GM19239 (cell line): Measurements from ENCODE around the gene STH.
A peak's percentile ranks its signal among the peaks of the same experiment; 100 is the strongest.

ENCODE experiments used
- DNase-seq: peaks from one replicate; pipeline ENCODE4 v3.0.0; 2011; ENCODE audit warnings: low spot score; ENCODE audit not compliant: insufficient read length
- FAIRE-seq: peaks from 2 replicates; lab custom pipeline; 2011; peaks lifted over from hg19 to GRCh38; lab: Jason Lieb, UNC

Gene STH

DNA sequence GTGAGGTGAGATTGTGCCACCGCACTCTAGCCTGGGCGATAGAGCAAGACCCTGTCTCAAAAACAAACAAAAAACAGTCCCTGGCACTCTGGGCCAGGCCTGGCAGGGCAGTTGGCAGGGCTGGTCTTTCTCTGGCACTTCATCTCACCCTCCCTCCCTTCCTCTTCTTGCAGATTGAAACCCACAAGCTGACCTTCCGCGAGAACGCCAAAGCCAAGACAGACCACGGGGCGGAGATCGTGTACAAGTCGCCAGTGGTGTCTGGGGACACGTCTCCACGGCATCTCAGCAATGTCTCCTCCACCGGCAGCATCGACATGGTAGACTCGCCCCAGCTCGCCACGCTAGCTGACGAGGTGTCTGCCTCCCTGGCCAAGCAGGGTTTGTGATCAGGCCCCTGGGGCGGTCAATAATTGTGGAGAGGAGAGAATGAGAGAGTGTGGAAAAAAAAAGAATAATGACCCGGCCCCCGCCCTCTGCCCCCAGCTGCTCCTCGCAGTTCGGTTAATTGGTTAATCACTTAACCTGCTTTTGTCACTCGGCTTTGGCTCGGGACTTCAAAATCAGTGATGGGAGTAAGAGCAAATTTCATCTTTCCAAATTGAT lies 24.8 kb downstream of the STH start:
- DNase-seq (no peak), FAIRE-seq (no peak)

DNA sequence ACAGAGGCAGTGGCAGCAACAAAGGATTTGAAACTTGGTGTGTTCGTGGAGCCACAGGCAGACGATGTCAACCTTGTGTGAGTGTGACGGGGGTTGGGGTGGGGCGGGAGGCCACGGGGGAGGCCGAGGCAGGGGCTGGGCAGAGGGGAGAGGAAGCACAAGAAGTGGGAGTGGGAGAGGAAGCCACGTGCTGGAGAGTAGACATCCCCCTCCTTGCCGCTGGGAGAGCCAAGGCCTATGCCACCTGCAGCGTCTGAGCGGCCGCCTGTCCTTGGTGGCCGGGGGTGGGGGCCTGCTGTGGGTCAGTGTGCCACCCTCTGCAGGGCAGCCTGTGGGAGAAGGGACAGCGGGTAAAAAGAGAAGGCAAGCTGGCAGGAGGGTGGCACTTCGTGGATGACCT lies 25.5 kb downstream of the STH start:
- DNase-seq = no peak
- FAIRE-seq = no peak

DNA sequence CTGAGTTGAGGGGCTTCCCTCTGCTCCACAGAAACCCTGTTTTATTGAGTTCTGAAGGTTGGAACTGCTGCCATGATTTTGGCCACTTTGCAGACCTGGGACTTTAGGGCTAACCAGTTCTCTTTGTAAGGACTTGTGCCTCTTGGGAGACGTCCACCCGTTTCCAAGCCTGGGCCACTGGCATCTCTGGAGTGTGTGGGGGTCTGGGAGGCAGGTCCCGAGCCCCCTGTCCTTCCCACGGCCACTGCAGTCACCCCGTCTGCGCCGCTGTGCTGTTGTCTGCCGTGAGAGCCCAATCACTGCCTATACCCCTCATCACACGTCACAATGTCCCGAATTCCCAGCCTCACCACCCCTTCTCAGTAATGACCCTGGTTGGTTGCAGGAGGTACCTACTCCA lies 26.0 kb downstream of the STH start:
- DNase-seq (no peak), FAIRE-seq (no peak)

DNA sequence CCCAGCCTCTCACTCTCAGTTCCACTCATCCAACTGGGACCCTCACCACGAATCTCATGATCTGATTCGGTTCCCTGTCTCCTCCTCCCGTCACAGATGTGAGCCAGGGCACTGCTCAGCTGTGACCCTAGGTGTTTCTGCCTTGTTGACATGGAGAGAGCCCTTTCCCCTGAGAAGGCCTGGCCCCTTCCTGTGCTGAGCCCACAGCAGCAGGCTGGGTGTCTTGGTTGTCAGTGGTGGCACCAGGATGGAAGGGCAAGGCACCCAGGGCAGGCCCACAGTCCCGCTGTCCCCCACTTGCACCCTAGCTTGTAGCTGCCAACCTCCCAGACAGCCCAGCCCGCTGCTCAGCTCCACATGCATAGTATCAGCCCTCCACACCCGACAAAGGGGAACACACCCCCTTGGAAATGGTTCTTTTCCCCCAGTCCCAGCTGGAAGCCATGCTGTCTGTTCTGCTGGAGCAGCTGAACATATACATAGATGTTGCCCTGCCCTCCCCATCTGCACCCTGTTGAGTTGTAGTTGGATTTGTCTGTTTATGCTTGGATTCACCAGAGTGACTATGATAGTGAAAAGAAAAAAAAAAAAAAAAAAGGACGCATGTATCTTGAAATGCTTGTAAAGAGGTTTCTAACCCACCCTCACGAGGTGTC lies 26.6 kb downstream of the STH start:
- DNase-seq (no peak), FAIRE-seq (no peak)

DNA sequence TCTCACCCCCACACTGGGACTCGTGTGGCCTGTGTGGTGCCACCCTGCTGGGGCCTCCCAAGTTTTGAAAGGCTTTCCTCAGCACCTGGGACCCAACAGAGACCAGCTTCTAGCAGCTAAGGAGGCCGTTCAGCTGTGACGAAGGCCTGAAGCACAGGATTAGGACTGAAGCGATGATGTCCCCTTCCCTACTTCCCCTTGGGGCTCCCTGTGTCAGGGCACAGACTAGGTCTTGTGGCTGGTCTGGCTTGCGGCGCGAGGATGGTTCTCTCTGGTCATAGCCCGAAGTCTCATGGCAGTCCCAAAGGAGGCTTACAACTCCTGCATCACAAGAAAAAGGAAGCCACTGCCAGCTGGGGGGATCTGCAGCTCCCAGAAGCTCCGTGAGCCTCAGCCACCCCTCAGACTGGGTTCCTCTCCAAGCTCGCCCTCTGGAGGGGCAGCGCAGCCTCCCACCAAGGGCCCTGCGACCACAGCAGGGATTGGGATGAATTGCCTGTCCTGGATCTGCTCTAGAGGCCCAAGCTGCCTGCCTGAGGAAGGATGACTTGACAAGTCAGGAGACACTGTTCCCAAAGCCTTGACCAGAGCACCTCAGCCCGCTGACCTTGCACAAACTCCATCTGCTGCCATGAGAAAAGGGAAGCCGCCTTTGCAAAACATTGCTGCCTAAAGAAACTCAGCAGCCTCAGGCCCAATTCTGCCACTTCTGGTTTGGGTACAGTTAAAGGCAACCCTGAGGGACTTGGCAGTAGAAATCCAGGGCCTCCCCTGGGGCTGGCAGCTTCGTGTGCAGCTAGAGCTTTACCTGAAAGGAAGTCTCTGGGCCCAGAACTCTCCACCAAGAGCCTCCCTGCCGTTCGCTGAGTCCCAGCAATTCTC lies 27.4 kb downstream of the STH start:
- FAIRE-seq (no peak), DNase-seq (no peak)

DNA sequence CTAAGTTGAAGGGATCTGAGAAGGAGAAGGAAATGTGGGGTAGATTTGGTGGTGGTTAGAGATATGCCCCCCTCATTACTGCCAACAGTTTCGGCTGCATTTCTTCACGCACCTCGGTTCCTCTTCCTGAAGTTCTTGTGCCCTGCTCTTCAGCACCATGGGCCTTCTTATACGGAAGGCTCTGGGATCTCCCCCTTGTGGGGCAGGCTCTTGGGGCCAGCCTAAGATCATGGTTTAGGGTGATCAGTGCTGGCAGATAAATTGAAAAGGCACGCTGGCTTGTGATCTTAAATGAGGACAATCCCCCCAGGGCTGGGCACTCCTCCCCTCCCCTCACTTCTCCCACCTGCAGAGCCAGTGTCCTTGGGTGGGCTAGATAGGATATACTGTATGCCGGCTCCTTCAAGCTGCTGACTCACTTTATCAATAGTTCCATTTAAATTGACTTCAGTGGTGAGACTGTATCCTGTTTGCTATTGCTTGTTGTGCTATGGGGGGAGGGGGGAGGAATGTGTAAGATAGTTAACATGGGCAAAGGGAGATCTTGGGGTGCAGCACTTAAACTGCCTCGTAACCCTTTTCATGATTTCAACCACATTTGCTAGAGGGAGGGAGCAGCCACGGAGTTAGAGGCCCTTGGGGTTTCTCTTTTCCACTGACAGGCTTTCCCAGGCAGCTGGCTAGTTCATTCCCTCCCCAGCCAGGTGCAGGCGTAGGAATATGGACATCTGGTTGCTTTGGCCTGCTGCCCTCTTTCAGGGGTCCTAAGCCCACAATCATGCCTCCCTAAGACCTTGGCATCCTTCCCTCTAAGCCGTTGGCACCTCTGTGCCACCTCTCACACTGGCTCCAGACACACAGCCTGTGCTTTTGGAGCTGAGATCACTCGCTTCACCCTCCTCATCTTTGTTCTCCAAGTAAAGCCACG lies 28.3 kb downstream of the STH start:
- DNase-seq = no peak
- no peak for FAIRE-seq

DNA sequence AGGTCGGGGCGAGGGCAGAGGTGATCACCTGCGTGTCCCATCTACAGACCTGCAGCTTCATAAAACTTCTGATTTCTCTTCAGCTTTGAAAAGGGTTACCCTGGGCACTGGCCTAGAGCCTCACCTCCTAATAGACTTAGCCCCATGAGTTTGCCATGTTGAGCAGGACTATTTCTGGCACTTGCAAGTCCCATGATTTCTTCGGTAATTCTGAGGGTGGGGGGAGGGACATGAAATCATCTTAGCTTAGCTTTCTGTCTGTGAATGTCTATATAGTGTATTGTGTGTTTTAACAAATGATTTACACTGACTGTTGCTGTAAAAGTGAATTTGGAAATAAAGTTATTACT lies 28.9 kb downstream of the STH start:
- FAIRE-seq (no peak), DNase-seq (no peak)

DNA sequence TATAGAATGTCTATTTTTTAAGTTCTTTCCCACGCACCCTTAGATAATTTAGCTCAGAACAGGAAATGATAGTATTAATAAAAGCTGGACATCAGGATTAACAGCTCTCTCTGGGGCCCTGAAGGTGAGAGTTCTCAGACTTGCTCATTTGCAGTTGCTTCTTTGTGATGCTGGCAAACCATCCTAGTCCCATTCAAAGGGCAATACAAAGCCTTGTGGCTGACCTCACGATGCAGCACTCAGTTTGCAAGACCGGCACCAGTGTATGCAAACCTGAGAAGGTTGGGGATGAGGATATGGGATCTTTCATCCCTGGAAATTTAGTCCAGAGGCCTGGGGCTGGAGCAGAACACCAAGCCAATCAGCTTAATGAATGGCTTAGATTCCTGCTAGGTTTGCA lies 29.3 kb downstream of the STH start:
- FAIRE-seq (no peak), DNase-seq (no peak)

DNA sequence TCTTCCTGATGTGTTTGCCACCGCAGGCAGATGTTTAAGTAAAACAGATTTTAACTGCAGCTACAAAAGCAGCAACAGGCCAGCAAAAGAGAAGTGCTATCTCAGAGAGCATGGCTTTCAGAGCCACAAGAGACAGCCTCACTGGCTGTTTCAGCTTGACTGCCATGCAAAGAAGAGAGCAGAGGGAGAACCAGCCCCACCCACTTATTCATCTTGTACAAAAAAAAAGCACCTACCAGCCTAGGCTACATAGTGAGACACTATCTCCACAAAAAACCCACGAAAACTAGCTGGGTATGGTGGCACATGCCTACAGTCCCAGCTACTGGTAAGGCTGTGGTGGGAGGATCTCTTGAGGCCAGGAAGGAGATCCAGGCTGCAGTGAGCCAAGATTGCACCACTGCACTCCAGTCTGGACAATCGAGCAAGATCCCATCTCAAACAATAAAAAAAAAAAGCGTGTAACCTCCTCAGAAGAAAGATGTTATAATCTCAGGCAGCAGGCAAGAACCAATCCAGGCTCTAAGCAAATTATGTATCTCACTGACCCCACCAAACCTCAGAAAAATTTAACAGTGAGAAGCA lies 30.0 kb downstream of the STH start:
- FAIRE-seq = no peak

DNA sequence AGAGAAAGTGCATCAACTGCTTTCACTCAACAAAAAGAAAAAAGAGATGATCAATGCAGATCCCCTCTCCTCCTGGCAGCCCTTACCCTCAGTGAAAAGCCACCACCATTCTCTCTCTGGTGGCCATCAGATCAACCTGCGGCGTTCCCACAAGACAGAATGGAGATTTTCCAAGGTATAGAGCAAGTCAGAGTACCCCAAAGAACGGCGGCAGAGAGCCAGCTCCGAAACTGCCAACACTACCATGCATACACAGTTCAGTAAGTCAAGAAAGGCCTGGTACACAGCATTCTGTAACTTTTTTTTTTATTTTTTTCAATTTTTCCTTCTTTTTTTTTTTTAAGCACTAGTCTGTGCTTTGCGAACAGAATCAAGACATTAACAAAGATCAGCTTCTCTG lies 30.6 kb downstream of the STH start:
- FAIRE-seq = no peak
- DNase-seq = no peak

More for the DNA sequence above, 30.0 kb downstream of the STH start:
- no peak for DNase-seq

DNA sequence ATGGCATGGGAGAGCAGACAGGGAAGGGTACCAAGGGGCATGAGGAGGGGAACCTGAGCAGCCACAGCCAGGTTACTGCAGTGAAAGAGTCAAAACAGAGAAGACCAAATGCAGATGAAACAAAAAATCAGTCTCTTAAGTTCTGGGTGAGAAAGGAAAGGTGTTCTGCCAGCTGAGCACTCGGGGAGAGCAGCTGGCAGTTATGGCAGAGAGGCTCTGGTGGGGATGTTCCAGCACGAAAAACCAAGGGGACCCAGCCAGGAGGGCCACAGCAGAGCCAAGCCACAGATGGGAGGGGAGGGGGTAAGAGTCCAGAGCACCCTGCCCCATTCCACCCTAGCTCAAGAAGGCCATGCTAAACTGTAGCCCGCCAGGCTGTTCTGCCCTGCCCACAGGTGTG lies 31.7 kb downstream of the STH start:
- FAIRE-seq (no peak), DNase-seq (no peak)

DNA sequence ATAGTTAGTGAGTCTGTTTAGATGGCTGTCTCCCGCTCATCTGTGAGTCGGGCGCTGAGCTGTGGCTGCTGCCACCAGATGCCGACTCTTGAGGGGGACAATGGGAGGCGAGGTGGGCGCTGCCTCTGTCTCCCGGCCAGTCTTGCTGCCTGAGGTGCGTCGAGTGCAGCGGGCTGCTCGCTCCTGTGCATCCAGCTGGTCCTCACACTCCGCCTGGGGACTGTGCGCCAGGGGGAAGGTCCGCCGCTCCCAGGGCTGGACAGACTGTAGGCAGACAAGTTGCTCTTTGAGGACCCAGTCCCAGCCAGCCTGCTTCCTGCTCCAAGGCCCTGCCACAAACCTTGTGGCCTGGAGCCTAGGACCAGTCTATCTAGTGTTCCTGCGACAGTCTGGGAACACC lies 32.4 kb downstream of the STH start:
- DNase-seq (no peak), FAIRE-seq (no peak)

DNA sequence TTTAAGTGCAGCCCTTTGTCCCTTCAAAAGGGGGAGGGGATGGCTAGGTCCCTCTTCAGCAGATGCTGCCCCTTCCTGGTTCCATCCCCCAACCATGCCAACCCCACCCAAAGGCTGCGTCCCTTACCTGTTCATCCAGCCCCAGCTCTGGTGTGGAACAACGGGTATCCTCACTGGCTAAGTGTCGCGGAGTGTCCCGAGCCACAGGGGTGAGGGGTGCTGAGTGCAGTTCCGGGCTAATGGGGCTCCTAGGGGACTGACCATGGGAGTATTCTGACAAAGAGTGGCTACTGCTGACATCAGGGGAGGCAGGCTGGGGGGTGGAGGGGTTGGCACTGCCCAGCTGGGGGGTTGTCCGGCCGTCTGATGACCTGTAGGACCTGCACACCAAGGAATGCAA lies 32.9 kb downstream of the STH start:
- DNase-seq (no peak), FAIRE-seq (no peak)

DNA sequence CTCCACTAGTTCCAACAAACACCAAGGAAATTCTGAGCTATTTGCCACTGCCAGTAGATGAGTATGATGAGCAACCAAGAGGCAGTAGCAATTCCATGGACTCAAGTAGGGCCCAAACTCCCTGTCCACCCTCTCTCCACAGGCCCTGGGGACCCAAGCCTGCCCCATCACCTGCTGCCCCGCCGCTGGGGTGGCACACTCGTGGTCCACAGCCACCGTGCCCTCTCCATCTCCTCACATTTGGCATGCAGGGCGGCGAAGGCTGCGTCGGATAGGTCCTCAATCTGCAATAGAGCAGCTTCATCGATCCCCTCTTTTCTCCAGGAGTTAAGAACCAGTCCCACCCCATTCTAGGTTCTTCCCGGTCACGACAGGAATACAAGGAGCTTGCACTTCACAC lies 33.9 kb downstream of the STH start:
- FAIRE-seq (no peak), DNase-seq (no peak)

DNA sequence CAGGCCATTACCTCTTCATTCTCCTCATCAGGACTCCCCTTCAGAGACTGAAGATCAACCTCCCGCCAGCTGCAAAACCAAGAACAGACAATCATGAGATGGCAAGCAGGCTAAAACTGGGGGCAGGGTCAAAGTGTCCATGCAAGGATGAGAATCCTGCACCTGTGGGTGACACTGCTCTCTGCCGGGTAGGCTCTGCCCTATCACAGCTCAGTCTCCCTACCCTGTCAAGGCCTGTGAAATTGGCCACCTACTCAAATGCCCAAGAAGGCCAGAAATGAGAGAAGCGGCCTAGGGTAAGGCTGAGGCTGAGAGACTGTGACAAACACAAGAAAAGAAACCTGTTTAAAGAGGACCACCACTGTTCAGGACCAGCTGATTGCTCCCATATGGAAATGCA lies 34.3 kb downstream of the STH start:
- FAIRE-seq (no peak), DNase-seq (no peak)

DNA sequence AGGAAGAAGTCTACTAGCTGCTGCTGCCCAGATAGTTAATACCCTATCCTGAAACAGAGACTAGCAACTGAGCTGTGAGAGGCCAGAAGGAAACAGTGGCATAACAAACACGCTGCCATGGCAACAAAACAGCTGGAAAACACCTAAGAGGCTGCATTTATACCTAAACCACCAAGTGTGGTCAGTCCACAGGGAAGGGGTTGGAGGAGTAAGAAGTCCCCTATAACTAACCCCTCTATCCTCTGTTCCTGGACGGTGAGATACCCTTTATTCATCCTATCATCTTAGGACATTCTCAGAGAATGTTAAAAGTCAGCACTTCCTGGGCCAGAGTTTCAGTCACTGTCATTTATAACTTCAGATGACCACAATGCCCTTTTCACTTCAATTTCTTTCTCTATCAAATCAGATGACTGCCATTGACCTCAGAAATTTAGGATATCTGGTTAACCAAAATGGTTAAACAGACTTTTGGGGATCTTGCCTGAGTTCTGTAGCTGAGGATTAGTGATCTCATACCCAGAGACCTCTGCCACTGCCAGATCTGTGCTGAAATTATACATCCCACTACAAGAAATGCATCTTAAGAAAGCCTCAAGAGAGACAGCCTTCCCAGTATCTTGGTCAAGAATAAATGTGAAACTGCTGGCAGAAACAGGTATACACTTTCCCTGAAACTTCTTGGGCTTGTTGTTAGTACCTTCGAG lies 36.2 kb downstream of the STH start:
- DNase-seq = peak; percentile 35
- FAIRE-seq = peak; percentile 89

DNA sequence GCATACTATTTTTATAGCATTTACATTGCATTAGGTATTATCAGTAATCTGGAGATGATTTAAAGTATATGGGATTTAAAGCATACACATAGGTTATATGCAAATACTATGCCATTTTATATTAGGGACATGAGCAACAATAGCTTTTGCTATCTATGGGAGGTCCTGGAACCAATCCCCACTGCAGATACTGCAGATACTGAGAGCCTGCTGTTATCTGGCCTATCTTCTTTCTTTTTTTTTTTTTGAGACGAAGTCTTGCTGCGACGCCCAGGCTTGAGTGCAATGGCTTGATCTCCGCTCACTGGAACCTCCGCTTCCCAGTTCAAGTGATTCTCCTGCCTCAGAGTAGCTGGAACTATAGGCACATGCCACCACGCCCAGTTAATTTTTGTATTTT lies 37.4 kb downstream of the STH start:
- DNase-seq (no peak), FAIRE-seq (no peak)

DNA sequence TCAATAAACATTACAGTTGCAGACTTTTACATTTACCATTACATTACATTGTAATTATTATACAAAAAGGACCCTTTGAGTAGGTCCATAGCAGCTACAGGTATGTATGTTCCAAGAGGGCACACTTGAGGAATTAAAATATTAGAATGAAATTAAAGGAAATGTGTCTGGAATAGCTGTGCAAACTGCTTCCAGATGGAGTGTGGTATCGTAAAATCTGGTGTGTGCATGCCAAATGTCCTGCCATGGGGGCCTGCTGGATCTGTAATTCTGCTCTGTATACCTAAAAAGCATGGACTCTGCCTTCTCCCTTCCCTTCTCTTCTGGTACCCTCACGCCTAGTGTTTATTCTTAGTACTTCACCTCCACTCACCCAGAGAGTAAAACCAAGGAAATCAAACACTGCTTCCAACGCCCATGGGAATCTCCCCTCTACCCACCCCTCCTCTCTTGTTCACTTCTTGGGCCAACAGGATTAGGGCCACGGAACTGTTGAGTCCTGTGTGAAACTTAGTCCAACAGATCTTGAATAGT lies 38.7 kb downstream of the STH start:
- no peak for FAIRE-seq
- DNase-seq = no peak

DNA sequence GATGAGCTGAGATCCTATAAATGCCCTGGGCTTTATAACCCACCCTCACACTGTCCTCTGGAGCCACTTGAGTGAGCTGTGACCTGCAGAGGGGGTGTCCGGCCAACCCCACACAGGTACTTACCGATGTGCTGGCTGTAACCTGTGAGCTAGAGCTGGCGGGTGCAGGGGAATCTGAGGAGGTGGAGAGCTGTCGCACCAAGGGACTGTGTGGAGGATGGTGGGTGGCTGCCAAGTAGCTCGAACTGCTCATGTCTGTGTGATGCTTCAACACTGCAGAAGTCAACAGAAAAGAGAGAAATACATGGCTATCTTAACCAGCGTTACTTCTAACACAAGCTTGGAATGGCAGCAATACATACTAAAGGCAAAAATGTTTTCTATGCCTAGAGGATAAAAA lies 39.4 kb downstream of the STH start:
- DNase-seq (no peak), FAIRE-seq (no peak)
